ENCODE measurements around the gene RHOU.
"Not testable (repeated sequence)": the region's sequence is repeated elsewhere in the genome, so short reads cannot be mapped to it uniquely, and the experiment has no call there.

The RHOU gene

DNA sequence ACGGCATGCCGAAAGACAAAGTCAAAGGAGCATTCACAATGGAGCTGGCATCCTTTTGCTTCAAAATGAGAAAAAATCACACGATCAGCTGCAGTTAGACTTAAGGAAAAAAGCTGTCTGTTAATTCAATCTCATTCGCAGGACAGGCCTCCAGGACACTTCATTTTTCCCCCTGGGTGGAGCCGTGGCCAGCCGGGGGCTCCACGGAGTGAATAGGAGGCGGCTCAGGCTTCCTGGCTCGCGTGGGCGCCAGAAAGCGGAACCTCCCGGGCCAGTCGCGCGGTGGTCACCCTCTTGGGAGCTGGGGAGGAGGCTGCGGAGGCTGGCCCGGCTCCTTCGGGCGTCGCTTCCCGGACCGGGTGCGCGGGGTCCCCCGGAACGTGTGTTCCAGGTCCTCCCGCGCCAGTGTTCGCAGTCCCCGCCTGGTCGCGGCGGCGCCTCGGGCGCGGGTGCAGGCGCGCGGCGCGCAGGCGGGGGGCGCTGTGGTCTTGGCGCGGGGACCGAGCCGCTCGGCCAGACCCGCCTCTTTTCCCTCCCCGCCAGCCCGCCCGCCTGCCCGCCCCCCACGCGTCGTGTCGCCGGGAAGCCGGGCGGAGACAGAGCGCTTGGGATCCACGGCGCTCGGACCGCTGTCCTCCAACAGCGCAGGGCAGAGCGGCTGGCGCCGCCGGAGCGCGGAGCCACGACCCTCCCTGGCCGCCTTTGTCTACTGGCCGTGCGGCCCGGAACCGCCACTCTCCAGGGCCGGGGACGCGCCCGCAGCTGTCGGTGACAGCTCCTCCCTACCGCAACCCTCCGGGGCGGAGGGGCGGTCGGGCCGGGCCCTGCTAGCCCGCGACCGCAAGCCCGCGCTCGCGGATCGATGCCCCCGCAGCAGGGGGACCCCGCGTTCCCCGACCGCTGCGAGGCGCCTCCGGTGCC is at the start of gene RHOU:
Gene RHOU (plus strand): TSS at position 599 of the 921 bp plus-strand sequence. CDS start 264 bp downstream, at position 863.
- peak; percentile 75 for DNase-seq (ENCODE audit: low spot score)

DNA sequence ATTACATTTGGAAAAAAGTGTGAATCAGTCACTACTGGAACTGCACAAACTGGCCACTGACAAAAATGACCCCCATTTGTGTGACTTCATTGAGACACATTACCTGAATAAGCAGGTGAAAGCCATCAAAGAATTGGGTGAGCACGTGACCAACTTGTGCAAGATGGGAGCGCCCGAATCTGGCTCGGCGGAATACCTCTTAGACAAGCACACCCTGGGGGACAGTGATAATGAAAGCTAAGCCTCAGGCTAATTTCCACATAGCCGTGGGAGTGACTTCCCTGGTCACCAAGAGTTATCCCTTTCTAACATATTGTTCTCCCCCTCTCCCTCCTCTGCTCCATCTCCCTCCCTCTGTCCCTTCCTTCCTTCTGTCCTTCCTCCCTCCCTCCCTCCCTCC is 47.7 kb upstream of the RHOU start:
- no peak for DNase-seq (ENCODE audit: low spot score)

DNA sequence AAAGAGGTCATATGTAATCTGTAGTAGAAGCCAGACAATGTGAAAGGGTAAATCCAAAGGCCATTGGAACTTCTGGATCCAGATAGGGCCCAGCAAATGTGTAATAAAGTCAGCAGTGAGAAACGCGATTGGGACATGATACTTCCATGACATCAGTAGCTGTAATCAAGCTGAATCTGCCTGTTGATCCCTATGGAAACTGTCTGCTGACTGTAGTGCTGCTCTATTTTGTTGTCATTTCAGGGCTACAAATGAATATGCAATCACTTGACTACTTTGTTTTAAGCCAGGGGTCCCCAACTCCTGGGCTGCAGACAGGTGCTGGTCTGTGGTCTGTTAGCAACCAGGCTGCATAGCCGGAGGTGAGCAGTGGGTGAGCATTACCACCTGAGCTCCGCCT is 46.0 kb upstream of the RHOU start:
- no peak for DNase-seq (ENCODE audit: low spot score)

DNA sequence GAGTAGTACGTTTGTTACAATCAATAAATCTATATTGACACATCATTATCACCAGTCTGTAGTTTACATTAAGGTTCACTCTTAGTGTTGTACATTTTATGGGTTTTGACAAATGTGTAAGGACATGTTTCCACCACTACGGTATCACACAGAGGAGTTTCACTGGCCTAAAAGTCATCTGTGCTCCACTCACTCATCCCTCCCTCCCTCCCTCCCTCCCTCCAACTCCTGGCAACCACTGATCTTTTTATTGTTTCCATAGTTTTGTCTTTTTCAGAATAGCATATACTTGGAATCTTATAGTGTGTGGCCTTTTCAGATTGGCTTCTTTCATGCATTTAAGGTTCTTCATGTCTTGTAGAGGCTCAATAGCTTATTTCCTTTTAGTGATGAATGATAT is 44.1 kb upstream of the RHOU start:
- no peak for DNase-seq (ENCODE audit: low spot score)

DNA sequence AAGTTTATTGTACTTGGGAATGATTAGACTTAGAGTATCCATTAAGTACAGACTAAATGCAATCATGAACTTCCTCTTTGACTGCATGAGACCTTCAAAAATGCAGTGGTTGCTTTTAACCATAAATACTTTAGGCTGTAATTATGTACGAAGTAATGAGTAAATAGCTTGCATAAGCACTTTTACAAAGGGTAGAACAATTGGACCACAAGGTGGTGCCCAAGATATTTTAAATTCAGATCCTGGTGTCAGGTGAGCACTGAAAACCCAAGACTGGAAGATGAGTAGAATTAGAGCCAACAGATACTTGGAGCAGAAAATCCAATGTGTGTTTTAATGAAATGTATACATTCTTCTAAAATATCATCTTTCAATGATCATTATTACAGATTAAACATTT is 43.4 kb upstream of the RHOU start:
- DNase-seq (ENCODE audit: low spot score) = peak; percentile 45

DNA sequence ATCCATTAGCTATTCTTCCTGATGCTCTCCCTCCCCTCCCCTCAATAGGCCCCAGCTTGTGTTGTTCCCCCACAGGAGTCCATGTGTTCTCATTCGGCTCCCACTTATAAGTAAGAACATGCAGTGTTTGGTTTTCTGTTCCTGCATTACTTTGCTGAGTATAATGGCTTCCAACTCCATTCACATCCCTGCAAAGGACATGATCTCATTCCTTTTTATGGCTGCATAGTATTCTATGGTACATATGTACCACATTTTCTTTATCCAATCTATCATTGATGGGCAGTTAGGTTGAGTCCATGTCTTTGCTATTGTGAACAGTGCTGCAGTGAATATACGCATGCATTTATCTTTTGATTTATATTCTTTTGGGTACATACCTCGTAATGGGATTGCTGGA is 40.8 kb upstream of the RHOU start:
- DNase-seq (ENCODE audit: low spot score) = not testable (repeated sequence)

DNA sequence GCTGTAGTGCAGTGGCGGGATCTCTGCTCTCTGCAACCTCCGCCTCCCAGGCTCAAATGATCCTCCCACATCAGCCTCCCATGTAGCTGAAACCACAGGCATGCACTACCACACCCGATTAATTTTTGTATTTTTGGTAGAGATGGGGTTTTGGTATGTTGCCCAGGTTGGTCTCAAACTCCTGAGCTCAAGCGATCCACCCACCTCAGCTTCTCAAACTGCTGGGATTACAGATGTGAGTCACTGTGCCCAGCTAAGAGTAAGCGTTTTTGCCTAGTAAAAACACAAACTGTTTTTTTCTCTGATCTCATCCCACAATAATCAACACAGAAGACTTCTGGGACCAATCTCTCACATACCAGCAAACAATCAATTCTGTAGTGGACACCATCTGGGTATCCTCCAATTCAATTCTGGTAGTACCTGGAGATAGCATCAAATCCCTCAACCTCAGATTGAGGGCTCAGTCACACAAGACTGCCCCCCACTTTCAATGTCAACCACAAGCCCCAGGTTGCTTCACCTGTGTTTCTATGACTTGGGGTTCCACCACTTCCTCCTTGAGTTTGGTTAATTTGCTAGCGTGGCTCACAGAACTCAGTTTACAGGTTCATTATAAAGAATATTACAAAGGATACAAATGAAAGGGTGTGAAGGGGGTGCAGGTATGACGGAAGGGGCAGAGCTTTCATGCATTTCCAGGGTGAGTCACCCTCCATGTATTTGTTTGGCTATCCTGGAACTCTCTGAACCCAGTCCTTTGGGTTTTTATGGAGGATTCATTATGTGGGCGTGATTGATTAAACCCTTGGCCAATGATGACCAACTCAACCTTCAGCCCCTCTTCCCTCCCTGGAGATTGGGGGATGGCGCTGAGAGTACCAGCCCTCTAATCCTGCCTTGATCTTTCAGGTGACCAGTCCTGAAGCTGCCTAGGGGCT is 40.0 kb upstream of the RHOU start:
- no peak for DNase-seq (ENCODE audit: low spot score)

DNA sequence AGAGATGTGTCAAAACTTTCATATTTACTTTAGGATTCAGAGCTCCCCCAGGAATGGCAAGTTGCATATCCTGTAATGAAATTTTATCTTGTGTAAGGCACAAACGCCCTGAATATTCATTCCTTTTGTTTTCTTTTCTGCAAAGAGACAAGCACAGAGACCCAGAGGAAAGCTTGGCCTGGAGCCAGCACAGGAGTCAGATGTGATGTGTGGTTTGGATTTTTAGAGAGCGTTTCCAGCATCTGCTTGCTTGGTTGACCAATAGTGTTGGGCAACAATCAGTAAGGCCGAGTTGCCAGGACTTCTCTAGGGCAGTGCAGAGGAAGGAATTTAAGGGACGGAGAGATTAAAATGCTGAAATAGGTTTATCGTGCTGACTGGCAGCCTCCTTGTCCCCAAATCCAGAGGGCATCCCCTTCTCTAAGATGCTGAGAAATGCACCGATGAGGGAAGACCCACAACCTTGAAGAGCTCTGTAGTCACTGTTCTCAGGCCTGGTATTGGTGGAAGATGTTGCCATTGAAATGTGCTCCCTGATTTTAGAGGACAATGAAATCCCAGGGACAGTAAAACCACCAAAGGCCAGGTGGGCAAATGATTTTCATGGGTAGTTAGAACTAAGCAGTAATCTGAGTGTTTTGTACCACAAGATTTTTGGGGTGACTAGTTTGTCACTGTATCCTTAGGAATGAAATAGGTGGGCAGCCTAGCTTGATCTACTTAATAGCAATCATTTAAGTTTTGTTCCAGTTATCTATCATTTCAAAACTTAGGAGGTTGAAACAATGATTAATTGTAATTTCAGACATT is 37.9 kb upstream of the RHOU start:
- DNase-seq (ENCODE audit: low spot score) = no peak

DNA sequence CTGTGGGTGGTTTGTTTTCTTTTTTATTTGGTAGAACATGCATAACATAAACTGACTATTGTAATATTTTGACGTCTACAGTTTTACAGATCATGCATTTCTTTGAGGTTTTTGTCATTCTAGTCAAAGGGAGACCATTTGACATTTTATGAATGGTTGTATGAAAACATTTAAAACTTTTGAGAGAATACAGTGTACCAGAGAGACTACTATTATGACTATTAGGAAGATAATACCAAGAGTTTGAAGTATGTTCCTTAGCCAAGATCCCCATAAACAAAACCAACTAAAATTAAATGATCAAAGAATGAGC is 37.3 kb upstream of the RHOU start:
- no peak for DNase-seq (ENCODE audit: low spot score)

DNA sequence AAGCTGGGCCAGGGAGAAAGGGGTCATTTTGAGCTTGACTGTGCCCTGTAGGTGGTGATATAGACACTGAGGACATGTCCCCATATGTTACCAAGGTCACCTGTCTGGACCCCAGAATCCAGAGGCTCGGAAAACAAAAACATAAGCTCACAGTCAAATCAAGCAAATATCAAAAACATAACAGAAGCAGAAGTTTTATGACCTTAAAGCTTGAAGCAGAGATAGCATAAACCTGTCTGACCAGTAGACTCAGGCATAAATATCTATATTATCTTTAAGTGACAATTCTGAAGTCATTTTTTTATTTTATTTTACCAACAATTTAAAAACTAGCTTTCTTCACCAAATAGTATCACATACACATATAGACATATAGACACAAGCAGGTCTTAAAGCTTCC is 32.8 kb upstream of the RHOU start:
- no peak for DNase-seq (ENCODE audit: low spot score)

DNA sequence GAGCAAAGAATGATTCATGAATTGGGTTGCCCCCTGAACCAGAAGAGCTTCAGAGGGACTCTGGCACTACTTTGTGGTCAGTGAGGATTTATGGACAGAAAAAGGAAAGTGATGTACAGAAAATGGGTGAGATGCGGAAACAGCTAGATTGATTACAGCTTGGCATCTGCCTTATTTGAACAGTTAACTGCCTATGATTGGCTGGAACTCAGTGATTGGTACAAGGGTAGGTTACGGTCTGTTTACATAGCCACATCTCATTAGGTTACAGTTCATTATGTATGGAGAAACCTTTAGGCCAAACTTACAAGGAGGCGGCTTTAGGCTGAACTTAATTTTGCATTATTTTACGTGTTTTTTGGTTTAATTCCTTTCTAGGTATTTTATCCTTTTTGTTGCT is 29.0 kb upstream of the RHOU start:
- no peak for DNase-seq (ENCODE audit: low spot score)

DNA sequence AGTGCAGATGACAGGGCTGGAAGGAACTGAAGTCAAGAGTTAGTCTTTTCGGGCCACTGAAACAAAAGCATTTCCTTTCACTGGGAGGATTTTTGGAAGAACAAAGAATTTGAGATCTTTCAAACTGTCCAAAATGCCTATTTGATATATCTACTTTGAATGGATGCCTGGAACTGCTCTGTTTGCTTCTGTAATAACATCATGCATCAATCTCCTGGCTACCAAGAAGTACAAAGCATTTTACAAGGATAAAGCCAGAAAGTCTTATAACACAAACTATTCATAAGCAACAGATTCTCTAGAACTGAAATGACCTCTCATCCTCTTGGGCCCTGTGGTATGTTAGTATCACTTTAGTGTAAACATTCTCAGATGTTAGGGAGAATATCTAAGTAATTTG is 18.2 kb upstream of the RHOU start:
- no peak for DNase-seq (ENCODE audit: low spot score)

DNA sequence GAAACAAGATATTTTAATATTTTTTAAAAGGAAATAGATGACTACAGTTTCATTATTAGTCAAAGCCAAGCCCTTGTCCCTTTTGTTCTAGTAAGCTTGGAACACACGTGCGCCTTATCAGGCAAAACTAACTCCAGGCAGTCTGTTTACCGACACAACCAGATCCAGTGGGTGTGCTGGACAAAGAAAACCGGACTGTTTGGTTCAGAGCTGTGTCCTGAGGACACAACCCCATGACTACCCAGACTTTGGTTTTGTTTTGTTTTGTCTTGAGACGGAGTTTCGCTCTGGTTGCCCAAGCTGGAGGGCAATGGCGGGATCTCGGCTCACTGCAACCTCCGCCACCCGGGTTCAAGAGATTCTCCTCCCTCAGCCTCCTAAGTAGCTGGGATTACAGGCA is 13.9 kb upstream of the RHOU start:
- no peak for DNase-seq (ENCODE audit: low spot score)

DNA sequence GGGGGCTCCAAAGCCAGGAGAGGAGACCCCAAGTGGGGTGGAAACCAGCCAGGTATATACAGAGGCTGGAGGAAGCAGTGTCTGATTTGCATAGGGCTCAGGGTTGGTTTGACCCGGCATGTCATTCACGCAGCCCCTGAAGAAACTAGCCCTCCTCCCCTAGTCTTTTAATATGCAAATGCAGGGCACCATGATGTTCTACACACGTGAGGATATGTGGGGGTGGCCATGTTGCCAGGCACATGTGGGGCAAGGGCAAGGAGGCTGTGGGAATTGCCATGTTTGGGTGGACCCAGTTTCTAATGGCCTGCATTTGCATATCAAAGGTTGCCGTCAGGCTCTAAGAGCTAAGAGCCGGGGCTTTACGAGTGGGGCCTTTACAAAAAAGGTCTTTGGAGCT is 12.0 kb upstream of the RHOU start:
- no peak for DNase-seq (ENCODE audit: low spot score)

DNA sequence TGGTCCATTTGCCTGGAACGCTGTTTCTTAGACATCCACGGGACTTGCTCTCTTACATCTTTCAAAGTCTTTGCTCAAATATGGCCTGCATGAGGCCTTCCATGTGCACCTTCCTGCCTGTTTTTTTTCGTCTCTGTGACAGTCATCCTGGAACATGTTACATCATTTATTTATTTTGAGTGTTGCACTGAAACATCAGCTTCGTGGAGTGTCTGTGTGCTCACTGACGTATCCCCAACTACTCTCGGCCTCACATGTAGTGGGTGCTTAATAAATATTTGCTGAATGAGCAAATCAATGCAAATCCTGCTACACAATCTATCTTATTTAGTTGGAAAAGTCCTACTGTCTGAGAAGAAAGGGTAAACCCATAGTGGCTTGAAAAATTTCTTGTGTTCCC is 11.4 kb upstream of the RHOU start:
- no peak for DNase-seq (ENCODE audit: low spot score)

DNA sequence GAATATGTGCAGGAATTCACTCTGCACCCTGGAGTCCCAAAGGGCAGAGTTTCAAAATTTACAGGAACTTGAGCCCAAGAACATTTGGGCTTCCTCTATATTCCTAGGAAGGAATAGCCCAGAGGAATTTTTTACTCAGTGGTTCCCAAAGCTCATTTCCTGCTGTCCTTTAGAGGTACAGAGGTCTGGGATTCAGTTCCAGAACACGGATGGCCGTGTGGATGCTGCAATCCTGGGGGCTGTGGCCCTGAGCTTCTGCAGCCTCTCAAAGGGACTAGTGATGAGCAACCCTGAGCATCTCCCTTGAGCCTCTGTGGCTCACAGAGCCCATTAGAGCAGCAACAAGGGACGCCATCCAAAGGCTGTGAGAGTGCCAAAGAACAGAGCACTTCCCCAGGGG is 10.1 kb upstream of the RHOU start:
- no peak for DNase-seq (ENCODE audit: low spot score)

DNA sequence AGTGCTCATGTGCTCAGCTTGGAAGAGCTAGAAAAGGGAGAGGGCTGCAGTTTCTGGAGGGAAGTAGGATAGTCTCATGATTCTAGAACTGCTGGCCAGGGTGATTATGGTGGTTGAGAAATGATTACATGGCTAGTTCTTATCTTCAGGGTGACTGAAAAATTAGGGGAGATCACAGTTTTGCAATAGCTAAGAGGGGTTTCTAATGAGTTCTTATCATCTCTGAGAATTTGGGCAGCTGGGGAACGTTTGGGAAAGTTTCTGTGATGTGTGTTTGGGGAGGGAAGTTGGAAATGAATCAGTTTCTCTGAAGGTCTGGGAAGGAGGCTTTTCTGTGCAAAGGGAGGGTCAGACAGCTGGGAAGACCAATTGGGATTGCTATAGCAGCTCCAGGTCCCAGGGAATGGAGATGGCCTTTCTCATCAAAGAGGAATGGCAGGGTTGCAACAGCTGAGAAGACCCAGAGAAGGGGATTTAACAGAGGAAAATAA is 7.6 kb upstream of the RHOU start:
- DNase-seq (ENCODE audit: low spot score) = no peak

DNA sequence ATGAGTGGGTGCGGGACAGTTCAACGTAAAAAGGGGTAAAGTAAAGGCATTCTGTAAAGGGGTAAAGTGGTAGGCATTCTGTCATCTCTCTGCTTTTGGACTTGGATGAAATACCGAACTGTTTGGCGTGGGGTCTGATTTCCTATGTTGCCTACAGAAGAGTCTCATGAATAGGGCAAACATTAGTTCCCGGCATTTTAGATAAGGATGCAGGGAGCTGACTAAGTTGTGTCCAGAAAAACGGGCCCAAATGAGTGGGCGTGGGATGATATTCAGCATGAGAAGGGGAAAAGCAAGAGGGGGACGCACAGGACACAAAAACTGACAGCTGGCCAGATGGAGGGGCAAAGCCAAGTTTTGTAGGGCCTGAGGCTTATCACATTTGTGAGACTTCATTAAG is 2.9 kb upstream of the RHOU start:
- DNase-seq (ENCODE audit: low spot score) = no peak

DNA sequence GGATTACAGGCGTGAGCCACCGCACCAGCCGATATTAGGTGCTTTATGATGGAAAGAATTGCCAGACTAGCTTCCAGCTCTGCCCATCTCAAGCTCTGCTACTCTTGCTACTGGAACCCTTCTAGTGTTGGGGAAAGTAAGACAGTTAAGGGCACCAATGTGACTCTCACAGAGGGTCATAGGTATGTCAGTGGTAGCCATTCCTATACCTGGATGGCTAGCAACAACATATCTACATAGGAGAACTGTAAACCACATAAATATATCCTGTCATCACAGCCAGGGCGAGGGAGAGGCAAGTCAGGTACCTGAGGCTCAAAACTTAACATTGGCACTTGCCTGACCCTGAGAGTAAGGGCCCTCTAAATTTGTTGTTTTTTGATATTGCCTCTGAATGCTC is 1.7 kb upstream of the RHOU start:
- no peak for DNase-seq (ENCODE audit: low spot score)

DNA sequence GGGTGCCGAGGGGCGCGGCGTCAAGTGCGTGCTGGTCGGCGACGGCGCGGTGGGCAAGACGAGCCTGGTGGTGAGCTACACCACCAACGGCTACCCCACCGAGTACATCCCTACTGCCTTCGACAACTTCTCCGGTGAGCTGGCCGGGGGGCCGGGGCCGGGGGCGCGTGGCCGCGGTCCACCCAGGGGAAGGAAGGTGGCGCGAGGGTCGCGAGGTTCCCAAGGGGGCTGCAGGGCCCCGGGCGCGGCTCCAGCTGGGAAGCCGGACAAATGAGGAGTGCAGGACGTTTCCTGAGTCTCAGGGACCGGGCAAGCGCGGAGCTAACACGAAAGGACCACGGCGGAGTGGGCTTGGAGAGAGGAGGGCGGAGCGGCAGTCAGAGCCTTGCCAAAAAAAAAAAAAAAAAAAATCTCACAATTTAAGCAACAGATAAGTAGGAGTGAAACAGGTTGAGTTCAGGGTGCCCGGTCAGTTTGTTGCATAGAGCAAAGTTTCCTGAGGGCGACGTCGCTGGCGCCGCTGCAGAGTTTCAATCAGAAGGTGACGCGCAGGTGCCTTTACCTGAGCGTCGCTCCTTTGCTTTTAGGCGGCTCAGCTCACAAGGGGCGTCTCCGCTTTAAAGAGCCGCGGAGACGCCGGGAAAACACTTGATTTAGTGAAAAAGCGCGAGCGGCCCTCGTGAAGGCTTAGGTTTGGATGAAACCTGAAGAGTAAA is 750 bp downstream of the RHOU start:
- DNase-seq (ENCODE audit: low spot score) = peak; percentile 54

DNA sequence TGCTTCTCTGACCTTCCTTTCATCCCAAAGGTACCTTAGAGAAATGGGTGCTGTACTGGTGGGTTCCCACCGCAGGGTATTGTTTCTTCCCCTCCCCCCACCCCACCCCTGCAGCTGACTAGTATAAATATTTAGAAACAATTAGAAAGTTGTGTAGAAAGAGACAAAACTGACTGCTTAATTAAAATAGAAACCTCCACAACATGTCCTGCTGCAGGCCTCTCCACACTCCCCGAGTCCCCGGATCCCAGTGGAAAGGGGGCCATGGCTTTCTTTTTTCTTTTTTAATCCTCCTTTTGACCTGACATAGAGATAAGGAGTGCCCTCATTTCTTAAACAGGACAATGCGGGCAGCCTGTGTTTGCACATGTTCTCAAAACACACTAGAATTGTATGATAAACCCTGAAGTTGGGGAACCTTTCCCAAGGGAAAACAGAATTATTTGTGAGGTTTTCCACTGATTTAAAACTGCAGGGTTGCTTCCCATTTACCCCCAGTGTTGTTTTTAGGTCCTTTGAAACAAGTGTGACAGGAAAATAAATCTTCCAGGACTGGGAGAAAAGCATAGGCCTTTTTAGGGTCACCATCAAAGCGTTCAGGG is 1.7 kb downstream of the RHOU start:
- DNase-seq (ENCODE audit: low spot score) = no peak
